T-helper 17 cell (primary cell): ENCODE measurements around the gene SEC22A. TPM values are rescaled to one million over a fixed set of nuclear protein-coding genes. Genes with fewer than 3 reads are reported as not detected.

Experiments used
- ATAC-seq: fragments of 150-1000 bp; cut with Tn5 transposase; 2 replicates; pipeline ENCODE4 v1.10.0; 2021; ENCODE audit warnings: mild to moderate bottlenecking, moderate library complexity
- DNase-seq, 3 donors: peaks; one replicate each; pipeline versions ENCODE4 v3.0.0 to v3.0.0-alpha.2; 2020 to 2021
- H3K9me3 ChIP-seq: one replicate; pipeline ENCODE4 v1.7.0; 2013; ENCODE audit warnings: low read length, mild to moderate bottlenecking; ENCODE audit not compliant: control insufficient read depth, poor library complexity, severe bottlenecking
- H3K27ac Mint-ChIP-seq: one replicate; pipeline ENCODE4 v1.8.0; 2022; ENCODE audit warnings: mild to moderate bottlenecking, moderate library complexity, mixed read lengths
- H3K27me3 Mint-ChIP-seq: one replicate; pipeline ENCODE4 v1.8.0; 2022; ENCODE audit warnings: mixed read lengths
- H3K36me3 Mint-ChIP-seq: one replicate; pipeline ENCODE4 v1.8.0; 2022; ENCODE audit warnings: low read depth, mixed read lengths
- H3K4me1 Mint-ChIP-seq: one replicate; pipeline ENCODE4 v1.8.0; 2022; ENCODE audit warnings: mild to moderate bottlenecking, mixed read lengths
- H3K4me3 Mint-ChIP-seq: one replicate; pipeline ENCODE4 v1.8.0; 2022; ENCODE audit warnings: mild to moderate bottlenecking, moderate library complexity, mixed read lengths
- total RNA-seq, 4 donors: library from RNA in 2 of 4; stranded (reverse) in 2 of 4; gene quantifications; one replicate each; pipeline ENCODE4 v1.2.3 and lab custom pipeline; 2022 to 2026

The SEC22A gene
- total RNA-seq, 2 donors from 2014 or later: 17.2 to 19.2 TPM

- Mint-ChIP-seq H3K36me3 (peaks cover 2% of the 10 kb centered on the region), H3K27me3 (no peaks in the 10 kb centered on the region), H3K27ac (no peak overlapping the region), H3K4me3 (no peak overlapping the region), H3K4me1 (peaks cover 2% of the 10 kb centered on the region)
- no peaks in the 10 kb centered on the region for H3K9me3 ChIP-seq
- DNase-seq (no peak), ATAC-seq (no peak)
These were observed 77.4 kb downstream of the SEC22A start for GRCh38 chr3:123279121-123279520.

GRCh38 chr3:123281406-123281805, 79.7 kb downstream of the SEC22A start:
- Mint-ChIP-seq H3K27me3 (no peaks in the 10 kb centered on the region), H3K36me3 (peaks cover 2% of the 10 kb centered on the region)

GRCh38 chr3:123281929-123282328, 80.2 kb downstream of the SEC22A start:
- Mint-ChIP-seq H3K4me3 (no peak overlapping the region), H3K4me1 (peaks cover 2% of the 10 kb centered on the region), H3K36me3 (peaks cover 2% of the 10 kb centered on the region), H3K27me3 (no peaks in the 10 kb centered on the region), H3K27ac (no peak overlapping the region)
- no peaks in the 10 kb centered on the region for H3K9me3 ChIP-seq
- DNase-seq: no peak
- no peak for ATAC-seq

More at GRCh38 chr3:123281406-123281805, 79.7 kb downstream of the SEC22A start:
- no peaks in the 10 kb centered on the region for H3K9me3 ChIP-seq
- Mint-ChIP-seq H3K27ac (no peak overlapping the region), H3K4me1 (peaks cover 2% of the 10 kb centered on the region), H3K4me3 (no peak overlapping the region)
- ATAC-seq (no peak), DNase-seq (no peak)

- no peak overlapping the region for H3K27ac Mint-ChIP-seq
- no peak overlapping the region for H3K4me3 Mint-ChIP-seq
- H3K9me3 ChIP-seq: no peaks in the 10 kb centered on the region
- DNase-seq: no peak
- H3K4me1 Mint-ChIP-seq: no peaks in the 10 kb centered on the region
- peaks cover 2% of the 10 kb centered on the region for H3K36me3 Mint-ChIP-seq
- no peak for ATAC-seq
- H3K27me3 Mint-ChIP-seq: no peaks in the 10 kb centered on the region
These were observed 80.7 kb downstream of the SEC22A start for GRCh38 chr3:123282461-123282860.

GRCh38 chr3:123283074-123283473, 81.3 kb downstream of the SEC22A start:
- H3K4me3 Mint-ChIP-seq: no peak overlapping the region
- peaks cover 2% of the 10 kb centered on the region for H3K36me3 Mint-ChIP-seq
- ATAC-seq: no peak
- no peaks in the 10 kb centered on the region for H3K4me1 Mint-ChIP-seq
- no peak for DNase-seq
- no peaks in the 10 kb centered on the region for H3K9me3 ChIP-seq
- no peaks in the 10 kb centered on the region for H3K27me3 Mint-ChIP-seq
- no peak overlapping the region for H3K27ac Mint-ChIP-seq

- Mint-ChIP-seq H3K4me1 (no peaks in the 10 kb centered on the region), H3K27ac (no peak overlapping the region), H3K4me3 (no peak overlapping the region), H3K36me3 (peaks cover 2% of the 10 kb centered on the region), H3K27me3 (no peaks in the 10 kb centered on the region)
- ATAC-seq (no peak), DNase-seq (no peak)
- no peaks in the 10 kb centered on the region for H3K9me3 ChIP-seq
These were observed 82.1 kb downstream of the SEC22A start for GRCh38 chr3:123283657-123284398.

GRCh38 chr3:123284399-123285010, 82.8 kb downstream of the SEC22A start:
- H3K36me3 Mint-ChIP-seq: peaks cover 2% of the 10 kb centered on the region
- no peak for DNase-seq
- H3K27ac Mint-ChIP-seq: no peak overlapping the region
- H3K4me3 Mint-ChIP-seq: no peak overlapping the region
- no peak for ATAC-seq
- H3K9me3 ChIP-seq: no peaks in the 10 kb centered on the region
- H3K4me1 Mint-ChIP-seq: no peaks in the 10 kb centered on the region
- H3K27me3 Mint-ChIP-seq: no peaks in the 10 kb centered on the region

GRCh38 chr3:123285066-123285465, 83.3 kb downstream of the SEC22A start:
- ATAC-seq (no peak), DNase-seq (no peak)
- Mint-ChIP-seq H3K27me3 (no peaks in the 10 kb centered on the region), H3K27ac (no peak overlapping the region), H3K4me3 (no peak overlapping the region), H3K4me1 (no peaks in the 10 kb centered on the region), H3K36me3 (peaks cover 2% of the 10 kb centered on the region)
- H3K9me3 ChIP-seq: no peaks in the 10 kb centered on the region

- ATAC-seq: no peak
- no peaks in the 10 kb centered on the region for H3K9me3 ChIP-seq
- H3K4me3 Mint-ChIP-seq: no peak overlapping the region
- peaks cover 2% of the 10 kb centered on the region for H3K36me3 Mint-ChIP-seq
- H3K27me3 Mint-ChIP-seq: peaks cover under 1% of the 10 kb centered on the region
- H3K27ac Mint-ChIP-seq: no peak overlapping the region
- DNase-seq: no peak
- H3K4me1 Mint-ChIP-seq: no peaks in the 10 kb centered on the region
These were observed 83.7 kb downstream of the SEC22A start for GRCh38 chr3:123285479-123285878.

GRCh38 chr3:123285931-123286307, 84.2 kb downstream of the SEC22A start:
- H3K27ac Mint-ChIP-seq: no peak overlapping the region

GRCh38 chr3:123286308-123287023, 84.7 kb downstream of the SEC22A start:
- peak; percentile 68 for ATAC-seq
- Mint-ChIP-seq H3K4me1 (no peaks in the 10 kb centered on the region), H3K27me3 (peaks cover 5% of the 10 kb centered on the region)

More at GRCh38 chr3:123285931-123286307, 84.2 kb downstream of the SEC22A start:
- Mint-ChIP-seq H3K4me1 (no peaks in the 10 kb centered on the region), H3K4me3 (no peak overlapping the region), H3K27me3 (peaks cover 5% of the 10 kb centered on the region), H3K36me3 (peaks cover 2% of the 10 kb centered on the region)
- no peak for ATAC-seq
- no peaks in the 10 kb centered on the region for H3K9me3 ChIP-seq
- DNase-seq: no peak

GRCh38 chr3:123287051-123287961, 85.6 kb downstream of the SEC22A start:
- Mint-ChIP-seq H3K4me3 (peak overlapping the region; percentile 0), H3K4me1 (no peaks in the 10 kb centered on the region), H3K36me3 (no peaks in the 10 kb centered on the region), H3K27ac (no peak overlapping the region), H3K27me3 (peaks cover 5% of the 10 kb centered on the region)
- ATAC-seq (no peak), DNase-seq (no peak)
- no peaks in the 10 kb centered on the region for H3K9me3 ChIP-seq

More at GRCh38 chr3:123286308-123287023, 84.7 kb downstream of the SEC22A start:
- peak in 1 of 3 donors; percentile 20 for DNase-seq
- H3K4me3 Mint-ChIP-seq: no peak overlapping the region
- H3K36me3 Mint-ChIP-seq: peaks cover 2% of the 10 kb centered on the region
- H3K27ac Mint-ChIP-seq: no peak overlapping the region
- H3K9me3 ChIP-seq: no peaks in the 10 kb centered on the region

GRCh38 chr3:123287962-123288302, 86.2 kb downstream of the SEC22A start:
- no peaks in the 10 kb centered on the region for H3K4me1 Mint-ChIP-seq
- no peaks in the 10 kb centered on the region for H3K9me3 ChIP-seq
- no peak for DNase-seq
- no peaks in the 10 kb centered on the region for H3K36me3 Mint-ChIP-seq
- H3K27ac Mint-ChIP-seq: no peak overlapping the region
- no peak overlapping the region for H3K4me3 Mint-ChIP-seq
- H3K27me3 Mint-ChIP-seq: peaks cover 5% of the 10 kb centered on the region
- no peak for ATAC-seq
